Measurements from ENCODE around the gene GLT6D1. TPM values are rescaled to one million over a fixed set of nuclear protein-coding genes. Genes with fewer than 3 reads are reported as not detected.

The GLT6D1 gene
- total and polyA plus RNA-seq, 2 of the 13 experiments (the other 11 are each of a cell fraction or from before 2014, with no cell fraction given), result not detected

GRCh38 chr9:135655317-135655716 lies 16.0 kb upstream of the GLT6D1 start (continued):
- no peak for TF ChIP-seq ZBTB40 (IDR thresholded peaks at IDR 0.05)
- no peak for TF ChIP-seq ZBTB40 (CRISPR knock-in tag; IDR thresholded peaks at IDR 0.05)
- TF ChIP-seq ZNF567 (CRISPR knock-in tag; IDR thresholded peaks at IDR 0.05; ENCODE audit: borderline replicate concordance), result no peak

- in situ Hi-C loops (cut with HindIII; ENCODE audit: extremely low pct_ligation_motif_present, low pct_unique_long_range_greater_than_20kb) (no loop called here), intact Hi-C loops (cut with micrococcal nuclease; ENCODE audit: unreplicated experiment) (no loop called here)
- no TSS peak for BruUV-seq (replicated peaks)
- Histone ChIP-seq H4K20me1 (ENCODE audit: insufficient read depth, low read length) (no peaks in the 10 kb centered on the region), H3K27me3 (ENCODE audit: control insufficient read depth in 1 of 2, insufficient read depth in 2 of 2, low read length in 2 of 2) (peaks cover 2 to 12% of the 10 kb centered on the region in 2 experiments; a peak in 3 of 5 replicates), H3K36me3 (replicated peaks in 1 of 2; ENCODE audit: control insufficient read depth in 1 of 2, insufficient read depth in 2 of 2, low read length in 2 of 2) (no peaks in the 10 kb centered on the region), H2AFZ (ENCODE audit: low read length) (no peak overlapping the region), H3K79me2 (ENCODE audit: insufficient read depth, low read length) (no peaks in the 10 kb centered on the region), H3K9ac (ENCODE audit: insufficient read depth, low read depth, low read length) (no peak overlapping the region), H3K27ac (ENCODE audit: extremely low read length, insufficient read depth, low read length) (no peak overlapping the region), H3K4me1 (ENCODE audit: insufficient read depth, low read length) (no peaks in the 10 kb centered on the region), H3K4me3 (replicated peaks in 1 of 3; ENCODE audit: insufficient read depth in 1 of 3, low read depth in 2 of 3, low read length in 3 of 3) (no peak overlapping the region), H3K9me3 (ENCODE audit: low read length) (peaks cover 48% of the 10 kb centered on the region), H3K4me2 (ENCODE audit: low read depth, low read length) (no peak overlapping the region)
- TF ChIP-seq MNT (IDR thresholded peaks at IDR 0.05) (peak; percentile 96), NONO (IDR thresholded peaks at IDR 0.05) (0 out of 2 replicates have a peak, but pooled peaks have one; percentile 16), NONO (CRISPR knock-in tag; conservative IDR thresholded peaks at IDR 0.05) (no peak), GRHL1 (CRISPR knock-in tag; conservative IDR thresholded peaks at IDR 0.05) (no peak), ZNF207 (IDR thresholded peaks at IDR 0.05; ENCODE audit: borderline replicate concordance) (peak; percentile 63; the same call in 1 of the 2 replicates), PATZ1 (CRISPR knock-in tag; IDR thresholded peaks at IDR 0.05) (no peak)
- ATAC-seq (no peak), DNase-seq (ENCODE audit: low spot score) (no peak), FAIRE-seq (no peak)
- POLR2A ChIA-PET, result no interaction called here
- 70% methylated on average over 17 of the region's 17 CpGs for WGBS (ENCODE audit: low lambda C conversion rate)
- CTCF ChIA-PET (ENCODE audit: low intra/inter-chr PET ratio, low total read pairs), result no interaction called here
Observed at GRCh38 chr9:135650408-135650807, 11.1 kb upstream of the GLT6D1 start.
